ENCODE results near the gene CFL1.

The CFL1 gene

DNA sequence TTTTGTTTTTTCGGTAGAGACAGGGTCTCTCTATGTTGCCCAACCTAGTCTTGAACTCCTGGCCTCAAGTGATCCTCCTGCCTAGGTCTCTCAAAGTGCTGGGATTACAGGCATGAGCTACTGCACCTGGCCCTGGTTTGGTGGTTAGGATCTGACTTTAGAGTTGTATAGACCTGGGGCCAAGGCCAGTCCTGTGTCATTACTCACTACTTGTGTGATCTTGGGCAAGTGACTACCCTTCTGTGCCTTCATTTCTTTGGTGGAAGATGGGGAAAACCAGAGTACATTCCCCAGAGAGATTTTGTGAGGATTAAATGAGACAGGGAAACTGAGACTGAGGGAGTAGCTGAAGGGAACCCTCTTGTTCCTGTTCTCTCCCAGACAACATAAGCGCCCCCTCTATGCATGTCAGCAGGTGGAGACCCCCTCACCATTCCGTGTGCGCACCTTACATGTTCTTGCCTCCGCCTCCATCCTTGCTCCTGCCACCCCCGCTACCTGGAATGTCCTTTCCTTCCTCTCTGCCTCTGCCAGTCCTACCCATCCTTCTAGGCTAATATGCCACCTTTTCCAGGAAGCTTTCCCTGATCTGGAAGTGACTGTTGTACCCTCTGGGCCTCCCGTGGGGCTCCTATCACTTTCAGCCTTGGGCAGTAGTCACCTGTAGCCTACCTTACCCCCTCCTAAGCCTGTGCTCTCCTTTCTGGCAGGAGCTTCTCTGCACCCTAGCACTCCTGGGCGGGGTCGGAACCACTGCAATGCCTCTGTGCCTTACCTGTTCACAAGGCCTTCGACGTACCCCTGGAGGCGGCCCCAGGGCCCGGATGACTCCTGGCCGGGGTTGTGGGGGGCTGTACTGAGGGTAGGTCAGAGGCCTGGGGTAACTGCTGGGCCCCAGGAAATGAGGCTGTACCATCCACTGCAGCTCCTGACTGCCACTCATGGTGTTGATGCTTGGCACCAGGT, 38.3 kb upstream of the CFL1 start:
- no peaks in the 10 kb centered on the region for H3K9me3 ChIP-seq (ENCODE audit: severe bottlenecking)
- H3K4me1 ChIP-seq (ENCODE audit: insufficient read depth, poor library complexity, severe bottlenecking), result peaks cover 22% of the 10 kb centered on the region
- H3K27me3 ChIP-seq (ENCODE audit: insufficient read depth, poor library complexity, severe bottlenecking), result no peaks in the 10 kb centered on the region
- H3K27ac ChIP-seq (ENCODE audit: poor library complexity, severe bottlenecking), result peak overlapping the region; percentile 96
- no peak for TF ChIP-seq CTCF (IDR thresholded peaks at IDR 0.05; ENCODE audit: poor library complexity, severe bottlenecking)
- H3K36me3 ChIP-seq (ENCODE audit: low read depth), result peaks cover 64% of the 10 kb centered on the region
- no peak overlapping the region for H3K4me3 ChIP-seq (ENCODE audit: severe bottlenecking)
- ATAC-seq (ENCODE audit: low read depth) (no peak), DNase-seq (ENCODE audit: low spot score) (no peak)

DNA sequence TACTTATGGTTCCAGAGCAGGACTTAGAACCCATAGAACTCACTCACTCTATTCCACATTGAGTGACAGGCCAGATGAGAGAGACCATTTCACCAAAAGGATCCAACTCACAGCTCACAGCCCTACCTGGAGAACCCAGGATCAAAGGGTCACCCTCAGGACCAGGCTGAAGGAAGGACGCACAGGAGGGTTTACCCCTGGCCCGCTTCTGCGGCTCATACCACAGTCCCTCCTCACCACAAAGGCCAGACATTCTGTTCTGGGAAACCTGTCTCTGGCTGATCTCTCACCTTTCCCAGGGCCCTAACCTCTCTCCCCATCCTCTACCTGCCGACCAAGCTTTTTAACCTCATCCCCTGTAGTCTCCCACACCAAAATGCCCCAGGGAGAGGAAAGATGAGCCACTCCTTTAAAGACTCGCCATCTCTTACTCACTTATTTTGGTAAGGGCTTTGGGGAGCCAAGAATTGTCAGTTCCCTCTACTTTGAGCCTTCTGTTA, 37.6 kb upstream of the CFL1 start:
- Histone ChIP-seq H3K4me3 (ENCODE audit: severe bottlenecking) (no peak overlapping the region), H3K27me3 (ENCODE audit: insufficient read depth, poor library complexity, severe bottlenecking) (no peaks in the 10 kb centered on the region), H3K9me3 (ENCODE audit: severe bottlenecking) (no peaks in the 10 kb centered on the region), H3K27ac (ENCODE audit: poor library complexity, severe bottlenecking) (peak overlapping the region; percentile 96), H3K4me1 (ENCODE audit: insufficient read depth, poor library complexity, severe bottlenecking) (peaks cover 17% of the 10 kb centered on the region), H3K36me3 (ENCODE audit: low read depth) (peaks cover 64% of the 10 kb centered on the region)
- no peak for ATAC-seq (ENCODE audit: low read depth)
- no peak for TF ChIP-seq CTCF (IDR thresholded peaks at IDR 0.05; ENCODE audit: poor library complexity, severe bottlenecking)
- DNase-seq (ENCODE audit: low spot score), result no peak

DNA sequence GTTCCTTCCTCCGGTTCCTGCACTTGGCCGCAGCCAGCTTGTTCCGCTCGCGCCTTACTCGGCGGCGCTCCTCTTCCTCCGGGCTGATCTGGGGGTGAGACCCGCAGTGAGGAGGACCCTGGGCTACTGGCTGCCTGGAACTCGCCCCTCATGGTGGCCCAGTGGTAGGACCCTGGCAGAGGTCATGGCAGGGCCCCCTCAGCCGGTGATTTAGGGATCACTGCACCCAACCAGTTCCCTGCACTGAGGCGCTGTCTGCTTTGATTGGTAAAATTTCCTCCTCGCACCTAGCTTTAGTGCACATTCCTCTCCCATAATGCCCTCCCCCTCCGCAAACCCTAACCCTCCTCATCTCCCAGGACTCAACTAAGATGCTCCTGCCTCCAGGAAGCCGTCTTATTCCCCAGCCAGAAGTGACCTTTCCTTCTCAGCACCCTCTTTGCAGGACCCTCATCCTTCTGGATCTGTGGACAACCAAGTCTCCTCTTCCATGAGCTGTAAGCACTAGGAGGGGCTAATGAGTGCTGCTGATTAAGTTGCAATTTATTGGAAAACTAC, 36.1 kb upstream of the CFL1 start:
- no peak for TF ChIP-seq CTCF (IDR thresholded peaks at IDR 0.05; ENCODE audit: poor library complexity, severe bottlenecking)
- H3K27me3 ChIP-seq (ENCODE audit: insufficient read depth, poor library complexity, severe bottlenecking), result no peaks in the 10 kb centered on the region
- ATAC-seq (ENCODE audit: low read depth) (no peak), DNase-seq (ENCODE audit: low spot score) (no peak)
- peaks cover 64% of the 10 kb centered on the region for H3K36me3 ChIP-seq (ENCODE audit: low read depth)
- no peak overlapping the region for H3K4me3 ChIP-seq (ENCODE audit: severe bottlenecking)
- peak overlapping the region; percentile 96 for H3K27ac ChIP-seq (ENCODE audit: poor library complexity, severe bottlenecking)
- peaks cover 27% of the 10 kb centered on the region for H3K4me1 ChIP-seq (ENCODE audit: insufficient read depth, poor library complexity, severe bottlenecking)
- H3K9me3 ChIP-seq (ENCODE audit: severe bottlenecking), result no peaks in the 10 kb centered on the region

GRCh38 chr11:65892661-65893317, 34.8 kb upstream of the CFL1 start:
- no peaks in the 10 kb centered on the region for H3K9me3 ChIP-seq (ENCODE audit: severe bottlenecking)
- no peaks in the 10 kb centered on the region for H3K27me3 ChIP-seq (ENCODE audit: insufficient read depth, poor library complexity, severe bottlenecking)
- ATAC-seq (ENCODE audit: low read depth), result no peak
- H3K4me3 ChIP-seq (ENCODE audit: severe bottlenecking), result no peak overlapping the region
- no peak for TF ChIP-seq CTCF (IDR thresholded peaks at IDR 0.05; ENCODE audit: poor library complexity, severe bottlenecking)
- DNase-seq (ENCODE audit: low spot score), result no peak
- H3K36me3 ChIP-seq (ENCODE audit: low read depth), result peaks cover 52% of the 10 kb centered on the region
- H3K27ac ChIP-seq (ENCODE audit: poor library complexity, severe bottlenecking), result peak overlapping the region; percentile 96
- peaks cover 22% of the 10 kb centered on the region for H3K4me1 ChIP-seq (ENCODE audit: insufficient read depth, poor library complexity, severe bottlenecking)

Data from RWPE2 (cell line).